Measurements from ENCODE around the gene CEND1.
A peak's percentile ranks its signal among the peaks of the same experiment; 100 is the strongest.

CEND1 gene

GRCh38 chr11:827146-827896 is 37.4 kb upstream of the CEND1 start:
- DNase-seq (ENCODE audit: low read depth in 2 of 2) = no peak

- DNase-seq (ENCODE audit: low read depth in 2 of 2) = no peak
These were observed 36.9 kb upstream of the CEND1 start for GRCh38 chr11:826836-827145.

GRCh38 chr11:826227-826621 is 36.3 kb upstream of the CEND1 start:
- DNase-seq (ENCODE audit: low read depth in 2 of 2) = no peak

GRCh38 chr11:825366-826226 is 35.7 kb upstream of the CEND1 start:
- no peak for DNase-seq (ENCODE audit: low read depth in 2 of 2)

- no peak for DNase-seq (ENCODE audit: low read depth in 2 of 2)
These were observed 35.1 kb upstream of the CEND1 start for GRCh38 chr11:824942-825341.

- DNase-seq (ENCODE audit: low read depth in 2 of 2) = no peak
These were observed 34.5 kb upstream of the CEND1 start for GRCh38 chr11:824292-824880.

- DNase-seq (ENCODE audit: low read depth in 2 of 2) = no peak
These were observed 33.8 kb upstream of the CEND1 start for GRCh38 chr11:823441-824291.

GRCh38 chr11:821512-822371 is 31.9 kb upstream of the CEND1 start:
- DNase-seq (ENCODE audit: low read depth in 2 of 2) = no peak

GRCh38 chr11:820655-821511 is 31.0 kb upstream of the CEND1 start:
- DNase-seq (ENCODE audit: low read depth in 2 of 2) = no peak

- DNase-seq (ENCODE audit: low read depth in 2 of 2) = peak; percentile 88 to 93
These were observed 30.2 kb upstream of the CEND1 start for GRCh38 chr11:819943-820649.

- peak; percentile 87 to 89 for DNase-seq (ENCODE audit: low read depth in 2 of 2)
These were observed 29.4 kb upstream of the CEND1 start for GRCh38 chr11:819129-819931.

GRCh38 chr11:818396-819128 is 28.7 kb upstream of the CEND1 start, which contains the start of gene PNPLA2:
PNPLA2 (plus strand) TSS chr11:818914; CDS start chr11:819719, 805 bp downstream.
- DNase-seq (ENCODE audit: low read depth in 2 of 2) = no peak

- no peak for DNase-seq (ENCODE audit: low read depth in 2 of 2)
These were observed 26.5 kb upstream of the CEND1 start for GRCh38 chr11:816433-816779.

- no peak for DNase-seq (ENCODE audit: low read depth in 2 of 2)
These were observed 26.0 kb upstream of the CEND1 start for GRCh38 chr11:815675-816432.

GRCh38 chr11:813456-814096 is 23.7 kb upstream of the CEND1 start:
- no peak for DNase-seq (ENCODE audit: low read depth in 2 of 2)

- no peak for DNase-seq (ENCODE audit: low read depth in 2 of 2)
These were observed 23.2 kb upstream of the CEND1 start for GRCh38 chr11:813072-813455.

- DNase-seq (ENCODE audit: low read depth in 2 of 2) = no peak
These were observed 22.5 kb upstream of the CEND1 start for GRCh38 chr11:812390-812789.

Data from stimulated activated CD4-positive, alpha-beta T cell treated with anti-CD3 and anti-CD28 coated beads, Interleukin-4, amount 100 ng/mL, for 48 hours (primary cell).